MCF 10A (cell line): ENCODE measurements around the gene CCDC50. TPM values are rescaled to one million over a fixed set of nuclear protein-coding genes. Genes with fewer than 3 reads are reported as not detected.
A peak's percentile ranks its signal among the peaks of the same experiment; 100 is the strongest.

Source experiments
- BruUV-seq: library from RNA; stranded (reverse); fragments of 400-500 nt; replicated peaks from 2 replicates; lab custom pipeline; 2021; lab: Mats Ljungman, UMichigan
- CTCF ChIA-PET: fragments of 300-600 bp; sonication (Branson Sonifier 250); formaldehyde crosslinking; extraction: SDS; loops from one replicate; lab custom pipeline; 2021; ENCODE audit warnings: antibody characterized with exemption, inconsistent platforms; lab: Yijun Ruan, JAX
- POLR2A ChIA-PET: fragments of 300-600, 350-650 bp; sonication (Branson Sonifier 250); formaldehyde crosslinking; extraction: SDS; loops from one replicate; lab custom pipeline; 2020; ENCODE audit warnings: antibody characterized with exemption, inconsistent platforms; lab: Yijun Ruan, JAX
- DNase-seq: peaks from one replicate; pipeline ENCODE4 v3.0.0-alpha.2; 2018; ENCODE audit not compliant: unreplicated experiment
- H3K27ac Mint-ChIP-seq: one replicate; pipeline ENCODE4 v1.8.0; 2022; ENCODE audit warnings: mild to moderate bottlenecking, low read depth, mixed read lengths; ENCODE audit not compliant: unreplicated experiment
- H3K27me3 Mint-ChIP-seq: one replicate; pipeline ENCODE4 v1.8.0; 2022; ENCODE audit warnings: mixed read lengths; ENCODE audit not compliant: insufficient read depth, unreplicated experiment
- H3K36me3 Mint-ChIP-seq: one replicate; pipeline ENCODE4 v1.8.0; 2022; ENCODE audit warnings: mild to moderate bottlenecking, moderate library complexity, mixed read lengths; ENCODE audit not compliant: insufficient read depth, unreplicated experiment
- H3K4me1 Mint-ChIP-seq: one replicate; pipeline ENCODE4 v1.8.0; 2022; ENCODE audit warnings: mixed read lengths; ENCODE audit not compliant: insufficient read depth, unreplicated experiment
- H3K4me3 Mint-ChIP-seq: one replicate; pipeline ENCODE4 v1.8.0; 2022; ENCODE audit warnings: mild to moderate bottlenecking, moderate library complexity, mixed read lengths; ENCODE audit not compliant: unreplicated experiment
- H3K9me3 Mint-ChIP-seq: one replicate; pipeline ENCODE4 v1.8.0; 2022; ENCODE audit warnings: mixed read lengths; ENCODE audit not compliant: unreplicated experiment
- intact Hi-C: fragments of 100-400 bp; cut with micrococcal nuclease; formaldehyde crosslinking; loops from 2 replicates; pipeline ENCODE4 v1.14.1; 2022
- total RNA-seq: library from RNA; stranded (reverse); gene quantifications from 2 replicates; pipeline ENCODE4 v1.2.3, GENCODE V29; 2022
- TF ChIP-seq, protein P1 (sequence below): fragments of 200-600 bp; IDR thresholded peaks from one replicate; pipeline ENCODE4 v1.8.0; 2022; ENCODE audit warnings: antibody characterized with exemption, mild to moderate bottlenecking; ENCODE audit not compliant: unreplicated experiment

CCDC50 gene
- total RNA-seq, 1 experiment from 2014 or later, result 115 TPM

DNA sequence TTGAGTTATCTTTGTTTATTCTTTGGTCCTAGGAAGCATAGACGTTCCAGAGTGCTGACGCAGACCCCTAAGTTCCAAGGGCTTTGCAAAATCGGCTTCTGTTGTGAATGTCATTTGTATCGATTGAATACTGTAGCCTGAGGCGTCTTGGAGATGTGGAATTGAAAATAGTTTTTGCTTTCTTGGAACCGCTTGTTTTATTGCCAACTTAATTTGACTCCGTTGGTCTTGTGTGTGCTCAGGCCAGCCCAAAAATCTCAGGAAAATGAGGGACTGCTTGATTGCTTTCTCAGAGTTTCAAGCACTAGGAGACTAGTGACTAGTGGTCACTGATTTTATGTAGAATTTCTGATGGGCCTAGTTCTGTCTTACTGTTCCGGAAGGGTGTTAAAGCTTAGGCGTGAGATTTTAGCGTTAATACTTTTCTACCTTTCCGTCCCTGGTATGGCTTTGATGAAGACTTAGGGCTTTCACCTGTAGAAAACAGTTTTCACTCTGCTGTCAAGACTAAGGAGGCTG, 1.4 kb downstream of the CCDC50 start:
- peak; percentile 35 for DNase-seq
- Mint-ChIP-seq H3K4me3 (peak overlapping the region; percentile 76), H3K27me3 (no peaks in the 10 kb centered on the region), H3K4me1 (peaks cover 45% of the 10 kb centered on the region), H3K27ac (peak overlapping the region; percentile 91), H3K36me3 (no peaks in the 10 kb centered on the region), H3K9me3 (no peaks in the 10 kb centered on the region)
- intact Hi-C loops, result loop anchor here (2.0 to 5.0 kb wide), 2 partner anchors 26 to 47 kb away; no protein-coding TSS in a partner anchor
- ChIA-PET POLR2A (interaction anchor here (0.7 to 5.1 kb wide), 10 partner anchors 9 to 263 kb away, joined by 3 to 40 read pairs (median 5); no protein-coding TSS in a partner anchor), CTCF (interaction anchor here (0.5 to 1.4 kb wide), 3 partner anchors 86 to 1710 kb away, joined by 3 read pairs; no protein-coding TSS in a partner anchor)
- BruUV-seq, result TSS peak; percentile 35
- TF ChIP-seq, protein P1, sequence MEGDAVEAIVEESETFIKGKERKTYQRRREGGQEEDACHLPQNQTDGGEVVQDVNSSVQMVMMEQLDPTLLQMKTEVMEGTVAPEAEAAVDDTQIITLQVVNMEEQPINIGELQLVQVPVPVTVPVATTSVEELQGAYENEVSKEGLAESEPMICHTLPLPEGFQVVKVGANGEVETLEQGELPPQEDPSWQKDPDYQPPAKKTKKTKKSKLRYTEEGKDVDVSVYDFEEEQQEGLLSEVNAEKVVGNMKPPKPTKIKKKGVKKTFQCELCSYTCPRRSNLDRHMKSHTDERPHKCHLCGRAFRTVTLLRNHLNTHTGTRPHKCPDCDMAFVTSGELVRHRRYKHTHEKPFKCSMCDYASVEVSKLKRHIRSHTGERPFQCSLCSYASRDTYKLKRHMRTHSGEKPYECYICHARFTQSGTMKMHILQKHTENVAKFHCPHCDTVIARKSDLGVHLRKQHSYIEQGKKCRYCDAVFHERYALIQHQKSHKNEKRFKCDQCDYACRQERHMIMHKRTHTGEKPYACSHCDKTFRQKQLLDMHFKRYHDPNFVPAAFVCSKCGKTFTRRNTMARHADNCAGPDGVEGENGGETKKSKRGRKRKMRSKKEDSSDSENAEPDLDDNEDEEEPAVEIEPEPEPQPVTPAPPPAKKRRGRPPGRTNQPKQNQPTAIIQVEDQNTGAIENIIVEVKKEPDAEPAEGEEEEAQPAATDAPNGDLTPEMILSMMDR, result no peak

DNA sequence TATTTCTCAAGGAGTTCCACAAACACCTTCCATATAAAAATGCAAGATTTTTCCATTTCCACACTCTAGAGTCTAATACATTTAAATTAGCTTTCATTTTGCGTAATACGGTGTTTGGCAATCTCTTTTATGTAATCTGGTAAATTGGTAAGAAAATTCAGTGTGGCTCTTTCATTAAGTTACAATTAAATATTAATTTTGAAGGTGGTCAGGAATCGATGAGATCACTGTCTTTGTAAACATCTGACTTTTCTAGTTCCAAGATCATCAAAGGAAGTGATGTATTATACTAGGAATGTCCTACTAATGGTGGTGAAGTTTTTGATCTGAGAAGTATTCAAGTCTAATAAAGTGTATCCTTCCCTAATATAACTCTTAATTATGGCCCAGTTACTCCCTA, 2.2 kb downstream of the CCDC50 start:
- no TSS peak for BruUV-seq
- ChIA-PET POLR2A (interaction anchor here (1.0 to 5.1 kb wide), 7 partner anchors 9 to 46 kb away, joined by 4 to 40 read pairs (median 7); no protein-coding TSS in a partner anchor), CTCF (interaction anchor here (0.5 to 1.4 kb wide), 2 partner anchors 86 to 198 kb away, joined by 3 read pairs; no protein-coding TSS in a partner anchor)
- Mint-ChIP-seq H3K27ac (peak overlapping the region; percentile 91), H3K36me3 (no peaks in the 10 kb centered on the region), H3K4me1 (peaks cover 45% of the 10 kb centered on the region), H3K27me3 (no peaks in the 10 kb centered on the region), H3K9me3 (no peaks in the 10 kb centered on the region), H3K4me3 (peak overlapping the region; percentile 76)
- intact Hi-C loops, result loop anchor here (2.0 to 5.0 kb wide), 2 partner anchors 25 to 46 kb away; no protein-coding TSS in a partner anchor
- TF ChIP-seq, protein P1, result no peak
- DNase-seq, result peak; percentile 27

DNA sequence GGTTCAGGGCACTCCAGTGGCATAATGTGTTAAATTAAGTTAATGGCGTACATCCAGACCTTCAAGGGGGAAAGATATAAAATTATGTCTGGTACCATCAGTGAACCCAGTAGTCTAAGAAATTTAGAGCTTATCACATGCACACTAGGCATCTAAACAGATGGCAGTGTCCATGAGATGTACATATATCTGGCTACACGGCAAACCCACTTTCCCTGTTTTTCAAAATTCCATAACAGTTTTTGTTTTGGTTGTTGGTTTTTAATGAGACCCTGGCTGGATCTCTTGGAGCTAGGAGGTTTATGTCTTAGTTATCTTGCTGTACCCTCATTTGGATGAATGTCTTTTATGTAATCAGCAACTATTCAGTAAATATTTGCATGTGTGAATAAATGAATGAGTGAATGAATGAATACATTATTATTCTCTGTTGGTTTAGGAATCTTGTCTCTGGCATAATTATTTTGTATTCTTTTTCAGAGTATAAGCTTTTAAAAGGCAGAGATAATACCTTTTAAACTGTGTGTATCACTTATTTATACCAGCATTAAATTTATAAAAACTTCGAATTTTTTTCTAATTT, 4.2 kb downstream of the CCDC50 start:
- ChIA-PET CTCF (interaction anchor here (0.6 kb wide), 2 partner anchors 58 to 1108 kb away, joined by 3 read pairs; no protein-coding TSS in a partner anchor), POLR2A (interaction anchor here (2.5 kb wide), 1 partner anchor 22 kb away, joined by 9 read pairs; no protein-coding TSS in a partner anchor)
- no peaks in the 10 kb centered on the region for H3K9me3 Mint-ChIP-seq
- intact Hi-C loops, result loop anchor here (5.0 kb wide), 1 partner anchor 44 kb away; no protein-coding TSS in a partner anchor
- TF ChIP-seq, protein P1, result no peak
- H3K4me3 Mint-ChIP-seq, result peak overlapping the region; percentile 76
- peaks cover 49% of the 10 kb centered on the region for H3K4me1 Mint-ChIP-seq
- no peak for DNase-seq
- no peaks in the 10 kb centered on the region for H3K36me3 Mint-ChIP-seq
- H3K27ac Mint-ChIP-seq, result peak overlapping the region; percentile 91
- no TSS peak for BruUV-seq
- H3K27me3 Mint-ChIP-seq, result no peaks in the 10 kb centered on the region

DNA sequence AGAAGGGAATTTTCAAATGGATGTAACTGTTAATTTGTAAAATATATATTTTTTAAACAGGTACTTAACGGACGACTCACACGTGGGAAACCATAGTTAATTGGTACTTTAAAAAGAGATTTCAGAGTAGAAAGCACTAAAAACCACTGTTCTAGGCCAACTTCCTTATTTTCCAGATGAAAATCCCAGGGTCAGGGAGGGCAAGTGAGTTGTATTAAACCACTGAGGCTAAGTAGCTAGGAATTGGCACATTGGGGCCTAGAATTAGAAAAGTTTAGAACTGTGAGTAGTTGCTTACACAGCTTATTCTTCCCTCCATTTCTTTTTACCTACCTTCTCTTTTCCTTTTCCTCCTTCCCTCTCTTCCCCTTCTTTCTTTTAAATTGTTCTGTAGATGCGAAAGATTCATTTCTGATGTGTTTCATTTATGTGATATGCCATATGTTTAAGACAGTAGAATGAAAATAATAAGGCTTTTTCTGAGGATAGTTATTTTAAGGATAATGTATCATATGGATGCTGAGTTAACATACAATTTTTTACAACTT, 5.2 kb downstream of the CCDC50 start:
- H3K36me3 Mint-ChIP-seq, result no peaks in the 10 kb centered on the region
- no peak for DNase-seq
- TF ChIP-seq, protein P1, result no peak
- H3K27me3 Mint-ChIP-seq, result no peaks in the 10 kb centered on the region
- no peak overlapping the region for H3K4me3 Mint-ChIP-seq
- H3K4me1 Mint-ChIP-seq, result peaks cover 44% of the 10 kb centered on the region
- no TSS peak for BruUV-seq
- H3K27ac Mint-ChIP-seq, result peak overlapping the region; percentile 47
- POLR2A ChIA-PET, result interaction anchor here (2.5 kb wide), 1 partner anchor 21 kb away, joined by 9 read pairs; no protein-coding TSS in a partner anchor
- intact Hi-C loops, result loop anchor here (5.0 kb wide), 1 partner anchor 43 kb away; no protein-coding TSS in a partner anchor
- no peaks in the 10 kb centered on the region for H3K9me3 Mint-ChIP-seq
- CTCF ChIA-PET, result interaction anchor here (0.6 kb wide), 1 partner anchor 108 kb away, joined by 3 read pairs; no protein-coding TSS in a partner anchor
